ENCODE measurements around the gene ETFA.
"Not testable (repeated sequence)": the region's sequence is repeated elsewhere in the genome, so short reads cannot be mapped to it uniquely, and the experiment has no call there.

The ETFA gene

GRCh38 chr15:76324066-76324465, 12.8 kb upstream of the ETFA start:
- DNase-seq = no peak

GRCh38 chr15:76321602-76322001, 10.3 kb upstream of the ETFA start:
- DNase-seq = no peak

GRCh38 chr15:76321171-76321570, 9.9 kb upstream of the ETFA start:
- no peak for DNase-seq

- DNase-seq = no peak
Observed at GRCh38 chr15:76320012-76320411, 8.7 kb upstream of the ETFA start.

- DNase-seq = no peak
Observed at GRCh38 chr15:76313731-76314130, 2.5 kb upstream of the ETFA start.

GRCh38 chr15:76313175-76313567, 1.9 kb upstream of the ETFA start:
- DNase-seq = not testable (repeated sequence)

- no peak for DNase-seq
Observed at GRCh38 chr15:76312540-76313174, 1.4 kb upstream of the ETFA start.

- no peak for DNase-seq
Observed at GRCh38 chr15:76310475-76311099, 682 bp downstream of the ETFA start.

- no peak for DNase-seq
Observed at GRCh38 chr15:76309601-76310330, 1.5 kb downstream of the ETFA start.

- DNase-seq = no peak
Observed at GRCh38 chr15:76303909-76304308, 7.4 kb downstream of the ETFA start.

- no peak for DNase-seq
Observed at GRCh38 chr15:76299786-76300185, 11.5 kb downstream of the ETFA start.

GRCh38 chr15:76298986-76299385, 12.3 kb downstream of the ETFA start:
- no peak for DNase-seq

- not testable (repeated sequence) for DNase-seq
Observed at GRCh38 chr15:76297951-76298350, 13.3 kb downstream of the ETFA start.

GRCh38 chr15:76296849-76297248, 14.4 kb downstream of the ETFA start:
- no peak for DNase-seq

- DNase-seq = not testable (repeated sequence)
Observed at GRCh38 chr15:76294463-76294862, 16.8 kb downstream of the ETFA start.

- no peak for DNase-seq
Observed at GRCh38 chr15:76293361-76293760, 17.9 kb downstream of the ETFA start.

- no peak for DNase-seq
Observed at GRCh38 chr15:76289582-76289981, 21.7 kb downstream of the ETFA start.

- no peak for DNase-seq
Observed at GRCh38 chr15:76286271-76286879, 24.9 kb downstream of the ETFA start.

GRCh38 chr15:76285241-76285825, 25.9 kb downstream of the ETFA start:
- no peak for DNase-seq

GRCh38 chr15:76282465-76282864, 28.8 kb downstream of the ETFA start:
- no peak for DNase-seq

- DNase-seq = no peak
Observed at GRCh38 chr15:76278651-76279050, 32.6 kb downstream of the ETFA start.

GRCh38 chr15:76274821-76275220, 36.4 kb downstream of the ETFA start:
- no peak for DNase-seq

GRCh38 chr15:76274226-76274625, 37.0 kb downstream of the ETFA start:
- DNase-seq = no peak
